ENCODE measurements around the gene ZNF611.
A peak's percentile ranks its signal among the peaks of the same experiment; 100 is the strongest.
"Not testable (repeated sequence)": the region's sequence is repeated elsewhere in the genome, so short reads cannot be mapped to it uniquely, and the experiment has no call there.

The ZNF611 gene

GRCh38 chr19:52716522-52716921 is 18.3 kb downstream of the ZNF611 start:
- no peak for DNase-seq (ENCODE audit: low spot score)

GRCh38 chr19:52715902-52716301 is 18.9 kb downstream of the ZNF611 start:
- peak; percentile 36 for DNase-seq (ENCODE audit: low spot score)

- not testable (repeated sequence) for DNase-seq (ENCODE audit: low spot score)
Observed at GRCh38 chr19:52715330-52715729, 19.5 kb downstream of the ZNF611 start.

DNA sequence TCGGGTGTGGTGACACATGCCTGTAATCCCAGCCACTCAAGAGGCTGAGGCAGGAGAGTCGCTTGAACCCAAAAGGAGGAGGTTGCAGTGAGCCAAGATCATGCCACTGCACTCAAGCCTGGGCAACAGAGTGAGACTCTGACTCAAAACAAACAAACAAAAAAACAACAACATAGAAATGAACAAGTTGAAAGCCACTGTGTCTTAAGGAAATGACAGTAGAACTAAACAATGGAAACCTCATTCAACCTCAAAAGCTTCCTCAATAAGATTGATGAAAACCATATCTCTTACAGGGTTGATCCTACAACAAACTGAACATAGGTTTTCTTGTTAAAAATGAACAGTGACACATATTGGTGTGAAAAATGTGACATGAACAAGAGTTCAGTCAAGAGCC is 21.8 kb downstream of the ZNF611 start:
- DNase-seq (ENCODE audit: low spot score), result not testable (repeated sequence)

- DNase-seq (ENCODE audit: low spot score), result not testable (repeated sequence)
Observed at GRCh38 chr19:52711661-52712060, 23.2 kb downstream of the ZNF611 start.

DNA sequence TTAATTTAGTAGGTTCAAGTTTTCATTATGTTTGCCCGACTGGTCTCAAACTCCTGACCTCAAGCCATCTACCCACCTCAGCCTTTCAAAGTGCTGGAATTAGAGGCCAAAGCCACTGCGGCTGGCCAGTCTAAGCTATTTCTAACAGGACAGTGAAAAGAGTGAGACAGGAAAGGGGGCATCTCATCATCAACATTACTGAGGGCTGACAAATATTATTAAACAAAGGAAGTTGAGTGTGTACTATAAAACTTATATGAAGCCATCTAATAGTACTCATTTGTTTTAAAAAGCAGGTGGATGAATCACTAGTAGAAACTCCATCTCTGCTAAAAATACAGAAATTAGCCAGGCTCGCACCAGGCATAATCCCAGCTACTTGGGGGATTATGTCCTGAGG is 24.3 kb downstream of the ZNF611 start:
- no peak for DNase-seq (ENCODE audit: low spot score)

DNA sequence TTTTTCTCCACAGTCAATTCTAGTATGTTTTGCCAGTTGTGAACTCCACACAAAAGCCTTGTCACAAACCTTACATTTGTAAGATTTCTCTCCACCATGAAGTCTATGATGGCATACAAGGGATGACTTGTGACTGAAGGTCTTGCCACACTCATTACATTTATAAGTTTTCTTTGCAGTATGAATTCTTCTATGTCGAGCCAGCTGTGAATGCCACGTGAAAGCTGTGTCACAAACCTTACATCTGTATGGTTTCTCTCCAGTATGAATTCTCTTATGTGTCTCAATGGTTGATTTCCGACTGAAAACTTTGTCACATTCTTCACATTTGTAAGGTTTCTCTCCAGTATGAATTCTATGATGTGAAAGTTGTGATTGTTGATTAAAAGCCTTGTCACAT is 29.2 kb downstream of the ZNF611 start:
- not testable (repeated sequence) for DNase-seq (ENCODE audit: low spot score)

DNA sequence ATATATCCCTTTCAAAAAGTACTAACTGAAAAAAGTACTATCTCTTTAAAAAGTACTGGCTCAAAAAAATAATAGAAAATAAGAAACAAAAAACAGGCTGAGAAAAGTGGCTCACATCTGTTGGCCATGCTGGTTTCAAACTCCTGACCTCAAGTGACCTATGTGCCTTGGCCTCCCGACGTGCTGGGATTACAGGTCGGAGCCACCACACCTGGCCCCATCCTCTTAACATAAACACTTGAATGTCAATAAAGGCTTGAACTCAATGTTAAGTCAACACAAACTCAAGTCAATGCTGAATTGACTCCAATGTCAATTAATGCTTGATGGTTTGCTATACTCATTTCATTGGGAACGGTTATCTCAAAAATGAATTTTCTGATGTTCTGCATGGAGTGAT is 30.9 kb downstream of the ZNF611 start:
- no peak for DNase-seq (ENCODE audit: low spot score)

DNA sequence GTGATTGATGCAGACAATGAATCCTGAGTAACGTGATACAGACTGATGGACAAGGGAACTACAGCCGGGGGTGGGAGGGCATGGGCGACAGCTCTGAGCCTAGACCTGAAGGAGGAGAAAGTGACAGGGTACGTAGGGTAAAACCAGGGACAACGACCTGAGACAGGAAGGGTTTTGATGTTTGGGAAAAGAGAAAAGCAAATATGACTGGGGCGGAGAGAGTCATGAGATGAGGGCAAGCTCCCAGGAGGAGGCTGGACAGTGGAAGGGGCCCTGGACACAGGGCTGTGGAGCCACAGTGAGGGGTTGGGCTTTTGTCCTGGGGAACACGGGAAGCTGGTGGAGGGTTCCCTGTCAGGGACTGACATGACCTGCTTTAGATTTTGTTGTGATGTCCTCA is 34.2 kb downstream of the ZNF611 start:
- no peak for DNase-seq (ENCODE audit: low spot score)

DNA sequence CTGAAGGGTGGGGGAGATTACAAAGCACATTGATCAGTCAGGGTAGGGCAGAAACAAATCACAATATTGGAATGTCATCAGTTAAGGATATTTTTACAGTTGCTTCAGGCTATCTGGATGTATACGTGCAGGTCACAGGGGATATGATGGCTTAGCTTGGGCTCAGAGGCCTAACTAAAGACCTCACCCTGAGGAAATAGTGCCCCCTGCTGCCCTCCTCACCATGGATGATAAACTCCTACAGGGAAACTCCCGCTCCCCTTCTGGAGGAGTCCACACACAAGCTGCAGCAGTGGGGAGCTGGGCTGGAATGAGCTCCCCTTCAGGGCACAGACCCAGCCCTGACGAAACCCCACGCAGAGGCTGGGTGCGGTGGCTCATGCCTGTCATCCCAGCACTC is 35.3 kb downstream of the ZNF611 start:
- not testable (repeated sequence) for DNase-seq (ENCODE audit: low spot score)

GRCh38 chr19:52695996-52696395 is 38.8 kb downstream of the ZNF611 start:
- no peak for DNase-seq (ENCODE audit: low spot score)

GRCh38 chr19:52694921-52695320 is 39.9 kb downstream of the ZNF611 start:
- no peak for DNase-seq (ENCODE audit: low spot score)

DNA sequence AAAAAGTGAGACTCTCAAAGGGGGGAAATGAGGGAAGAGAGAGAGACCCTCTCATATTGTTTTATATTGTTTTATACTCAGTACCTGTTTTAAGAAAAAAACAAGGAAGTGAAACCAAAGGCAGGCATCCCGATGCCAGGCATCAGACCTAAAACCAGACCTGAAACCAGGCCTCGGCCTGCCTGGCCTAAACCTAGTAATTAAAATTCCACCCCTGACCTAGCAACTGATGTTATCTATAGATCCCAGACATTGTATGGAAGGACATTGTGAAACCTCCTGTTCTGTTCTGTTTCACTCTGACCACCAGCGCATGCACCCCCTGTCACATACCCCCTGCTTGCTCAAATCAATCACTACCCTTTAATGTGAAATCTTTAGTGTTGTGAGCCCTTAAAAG is 40.6 kb downstream of the ZNF611 start:
- not testable (repeated sequence) for DNase-seq (ENCODE audit: low spot score)

- DNase-seq (ENCODE audit: low spot score), result no peak
Observed at GRCh38 chr19:52692431-52693008, 42.3 kb downstream of the ZNF611 start.

DNA sequence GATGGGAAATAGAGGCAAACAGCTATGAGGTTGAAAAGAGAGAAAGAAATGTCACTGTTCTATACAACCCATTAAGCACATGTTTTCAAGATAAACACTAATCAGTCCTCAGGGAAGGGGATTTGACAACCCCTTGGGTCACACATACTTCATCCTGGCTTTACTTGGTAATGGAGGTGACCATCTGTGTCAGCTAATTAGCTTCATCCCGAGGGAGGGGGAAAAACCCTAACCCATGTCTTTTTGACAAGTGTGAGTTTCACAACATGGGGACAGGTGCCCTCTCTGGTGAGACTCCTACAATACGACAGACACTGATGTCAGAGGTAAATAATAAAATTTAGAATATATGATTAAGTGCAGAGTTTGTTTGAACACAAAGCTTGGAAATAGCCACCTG is 43.1 kb downstream of the ZNF611 start:
- no peak for DNase-seq (ENCODE audit: low spot score)

DNA sequence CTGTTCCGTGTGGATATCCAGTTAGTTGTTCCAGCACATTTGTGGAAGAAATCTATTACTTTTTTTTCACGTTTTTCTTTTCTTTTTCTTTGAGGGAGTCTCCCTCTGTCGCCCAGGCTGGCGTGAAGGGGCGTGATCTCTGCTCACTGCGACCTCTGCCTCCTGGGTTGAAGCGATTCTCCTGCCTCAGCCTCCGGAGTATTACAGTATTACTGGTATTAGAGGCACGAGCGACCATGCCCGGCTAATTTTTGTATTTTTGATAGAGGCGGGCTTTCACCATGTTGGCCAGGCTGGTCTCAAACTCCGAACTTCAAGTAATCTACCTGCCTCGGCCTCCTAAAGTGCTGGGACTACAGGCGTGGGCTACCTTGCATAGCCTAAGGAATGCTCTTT is 43.6 kb downstream of the ZNF611 start:
- no peak for DNase-seq (ENCODE audit: low spot score)

GRCh38 chr19:52690369-52691214 is 44.3 kb downstream of the ZNF611 start:
- DNase-seq (ENCODE audit: low spot score), result peak; percentile 88

- peak; percentile 19 for DNase-seq (ENCODE audit: low spot score)
Observed at GRCh38 chr19:52689843-52690368, 44.9 kb downstream of the ZNF611 start.

DNA sequence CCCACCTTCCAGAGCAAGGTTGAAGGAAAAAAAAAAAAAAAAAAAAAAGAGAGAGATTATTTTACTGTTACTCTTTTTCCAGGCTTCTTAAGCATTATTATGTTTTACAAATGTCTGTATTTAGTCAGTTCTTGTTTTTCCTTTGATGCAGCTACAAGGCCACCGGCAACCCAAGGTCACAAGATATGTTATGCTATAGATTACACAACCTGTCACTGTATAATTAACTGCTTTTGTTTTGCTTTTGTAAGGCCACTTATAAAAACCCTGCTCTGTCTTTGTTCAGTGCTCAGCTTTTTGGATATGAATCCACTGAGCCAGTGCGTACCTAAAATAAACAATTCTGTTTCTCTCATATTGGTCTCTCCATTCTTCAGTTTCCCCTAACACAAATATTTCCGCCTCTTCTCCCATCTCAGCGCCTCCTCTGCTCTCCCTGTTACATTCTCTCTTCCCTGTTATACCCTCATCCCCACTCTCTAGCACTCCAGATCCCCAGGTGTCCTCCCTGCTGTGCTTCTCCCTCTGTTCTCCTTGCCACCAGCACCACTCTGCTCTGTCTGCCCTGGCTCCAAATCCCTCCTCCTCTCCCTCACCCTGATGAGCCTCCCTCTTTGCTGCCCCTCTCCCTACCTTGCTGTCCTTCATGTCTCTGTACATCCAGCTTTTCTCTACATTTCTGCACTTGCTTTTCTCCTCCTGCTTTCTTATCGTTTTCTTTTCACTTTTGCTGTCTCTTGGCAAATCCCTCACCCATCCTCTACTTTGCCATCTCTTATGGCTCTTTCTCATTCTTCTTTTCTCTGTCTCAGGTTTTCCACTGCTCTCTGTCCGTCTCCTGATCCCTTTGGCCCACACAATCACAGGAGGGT is 45.7 kb downstream of the ZNF611 start:
- DNase-seq (ENCODE audit: low spot score), result not testable (repeated sequence)

DNA sequence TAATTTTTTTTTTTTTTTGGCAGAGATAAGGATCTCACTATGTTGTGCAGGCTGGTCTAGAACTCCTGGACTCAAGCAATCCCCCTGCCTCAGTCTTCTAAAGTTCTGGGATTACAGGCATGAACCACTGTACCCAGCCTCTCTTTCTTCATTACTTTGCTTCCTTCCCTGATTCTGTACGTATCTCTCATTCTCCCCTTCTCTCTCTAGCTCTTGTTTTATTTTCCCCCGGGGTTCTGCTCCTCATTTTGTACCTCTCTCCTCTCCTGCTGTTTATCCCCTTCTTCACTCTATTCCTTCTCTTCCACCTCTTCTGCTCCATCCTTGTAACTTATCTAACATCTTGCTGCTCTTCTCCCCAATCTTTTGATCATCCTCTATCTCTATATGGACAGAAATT is 46.5 kb downstream of the ZNF611 start:
- DNase-seq (ENCODE audit: low spot score), result no peak

- DNase-seq (ENCODE audit: low spot score), result no peak
Observed at GRCh38 chr19:52687684-52688083, 47.2 kb downstream of the ZNF611 start.

DNA sequence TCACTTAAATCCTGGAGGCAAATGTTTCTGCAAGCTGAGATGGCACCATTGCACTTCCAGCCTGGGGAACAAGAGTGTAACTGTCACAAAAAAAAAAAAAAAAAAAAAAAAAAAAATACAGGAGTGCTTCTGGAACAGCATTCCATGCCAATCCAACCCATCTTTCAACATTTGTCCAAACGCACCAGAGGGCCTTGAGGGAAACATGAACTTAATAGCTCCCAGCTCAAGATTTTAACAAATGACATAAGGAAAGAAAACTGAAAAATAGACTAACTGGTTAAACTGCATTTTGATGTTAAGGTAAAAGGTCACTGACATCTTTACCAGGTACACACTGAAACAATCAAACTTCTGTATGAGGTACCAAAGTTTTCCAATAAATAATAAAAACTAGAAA is 49.0 kb downstream of the ZNF611 start:
- DNase-seq (ENCODE audit: low spot score), result no peak

Measured in CD4-positive, alpha-beta T cell treated with Interleukin-6 at 100 ng/mL for 8 hours (primary cell).